K562 (cell line): ENCODE measurements around the gene PPP4C.

Experiments
- MAFG ChIP-seq: fragments of 450-650 bp; conservative IDR thresholded peaks from 2 replicates; pipeline ENCODE4 v1.6.1; 2016; ENCODE audit warnings: missing genetic modification characterization, missing compliant biosample characterization
- PHF20 ChIP-seq: fragments of 450-650 bp; IDR thresholded peaks from 2 replicates; pipeline ENCODE4 v1.6.1; 2018; ENCODE audit not compliant: partially characterized antibody
- PHF8 ChIP-seq: fragments of 200-600 bp; sonication (generic); IDR thresholded peaks from 2 replicates; pipeline ENCODE4 v1.6.1; 2012; ENCODE audit warnings: mixed run types, mild to moderate bottlenecking, inconsistent platforms, low read length, moderate library complexity, borderline replicate concordance
- ZNF197 ChIP-seq: fragments of 200-800 bp; sonication (Bioruptor generic); IDR thresholded peaks from 2 replicates; pipeline ENCODE4 v1.6.1; 2016; ENCODE audit warnings: low read depth, missing genetic modification characterization, missing compliant biosample characterization
- TF ChIP-seq, protein P1 (sequence below): sonication (generic); formaldehyde crosslinking; IDR thresholded peaks from 2 replicates; pipeline ENCODE4 v1.8.1; 2022; ENCODE audit warnings: missing genetic modification reagents

DNA sequence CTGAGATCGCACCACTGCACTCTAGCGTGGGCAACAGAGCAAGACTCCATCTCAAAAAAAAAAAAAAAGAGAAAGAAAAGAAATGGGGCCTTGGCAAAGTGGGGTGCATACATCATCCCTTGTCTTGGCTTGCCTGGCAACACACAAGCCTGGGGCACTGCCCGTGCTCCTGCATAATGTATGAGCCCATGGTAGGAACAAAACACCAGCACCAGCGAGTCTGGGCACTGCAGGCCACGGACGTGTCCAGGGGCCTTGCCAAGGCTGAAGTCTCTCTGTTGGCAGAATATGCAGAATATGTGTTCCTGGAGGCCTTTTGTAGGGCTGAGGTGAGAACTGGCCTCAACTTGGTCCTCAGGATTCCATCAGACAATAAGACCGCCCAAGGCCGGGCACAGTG is 25.9 kb upstream of the PPP4C start:
- TF ChIP-seq ZNF197 (CRISPR knock-in tag) (no peak), PHF8 (no peak), PHF20 (no peak), MAFG (tag) (no peak)
- TF ChIP-seq, protein P1, sequence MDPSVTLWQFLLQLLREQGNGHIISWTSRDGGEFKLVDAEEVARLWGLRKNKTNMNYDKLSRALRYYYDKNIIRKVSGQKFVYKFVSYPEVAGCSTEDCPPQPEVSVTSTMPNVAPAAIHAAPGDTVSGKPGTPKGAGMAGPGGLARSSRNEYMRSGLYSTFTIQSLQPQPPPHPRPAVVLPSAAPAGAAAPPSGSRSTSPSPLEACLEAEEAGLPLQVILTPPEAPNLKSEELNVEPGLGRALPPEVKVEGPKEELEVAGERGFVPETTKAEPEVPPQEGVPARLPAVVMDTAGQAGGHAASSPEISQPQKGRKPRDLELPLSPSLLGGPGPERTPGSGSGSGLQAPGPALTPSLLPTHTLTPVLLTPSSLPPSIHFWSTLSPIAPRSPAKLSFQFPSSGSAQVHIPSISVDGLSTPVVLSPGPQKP (CRISPR knock-in tag) = no peak
